LNCaP clone FGC (cell line): ENCODE results near the gene DNAJC25.

Experiments
- DNase-seq: peaks from one replicate; pipeline ENCODE4 v3.0.0-alpha.2; 2011; ENCODE audit warnings: low read depth
- H3K4me3 ChIP-seq: 2 replicates; pipeline ENCODE4 v1.5.1; 2011; ENCODE audit warnings: mild to moderate bottlenecking, low read depth, low read length, control low read depth
- CTCF ChIP-seq: IDR thresholded peaks from 2 replicates; pipeline ENCODE4 v1.5.1; 2012; ENCODE audit warnings: mild to moderate bottlenecking; ENCODE audit not compliant: control insufficient read depth, insufficient read depth; ENCODE audit errors: extremely low read depth

Gene DNAJC25

GRCh38 chr9:111631214-111631971 lies at the start of gene DNAJC25:
Gene DNAJC25 (plus strand): TSS chr9:111631334. CDS start chr9:111631408, 74 bp downstream.
- H3K4me3 ChIP-seq: peak within 1 kb of the TSS; percentile 85
- DNase-seq: no peak
- TF ChIP-seq CTCF: no peak

GRCh38 chr9:111582888-111583287 lies 48.2 kb upstream of the DNAJC25 start:
- DNase-seq: no peak
- TF ChIP-seq CTCF: no peak

GRCh38 chr9:111586378-111586777 lies 44.8 kb upstream of the DNAJC25 start:
- H3K4me3 ChIP-seq: no peak overlapping the region
- no peak for DNase-seq
- TF ChIP-seq CTCF: no peak

More at GRCh38 chr9:111582888-111583287, 48.2 kb upstream of the DNAJC25 start:
- no peak overlapping the region for H3K4me3 ChIP-seq

- DNase-seq: no peak
- H3K4me3 ChIP-seq: no peak overlapping the region
- no peak for TF ChIP-seq CTCF
These were observed 42.3 kb upstream of the DNAJC25 start for GRCh38 chr9:111588846-111589245.

- no peak for DNase-seq
- peak; percentile 69 for TF ChIP-seq CTCF
- peak overlapping the region; percentile 67 for H3K4me3 ChIP-seq
These were observed 33.0 kb upstream of the DNAJC25 start for GRCh38 chr9:111597852-111598732.

- H3K4me3 ChIP-seq: peak overlapping the region; percentile 67
- no peak for DNase-seq
- TF ChIP-seq CTCF: no peak
These were observed 32.4 kb upstream of the DNAJC25 start for GRCh38 chr9:111598733-111599091.
